ENCODE results near the gene HTT-AS.

DNA sequence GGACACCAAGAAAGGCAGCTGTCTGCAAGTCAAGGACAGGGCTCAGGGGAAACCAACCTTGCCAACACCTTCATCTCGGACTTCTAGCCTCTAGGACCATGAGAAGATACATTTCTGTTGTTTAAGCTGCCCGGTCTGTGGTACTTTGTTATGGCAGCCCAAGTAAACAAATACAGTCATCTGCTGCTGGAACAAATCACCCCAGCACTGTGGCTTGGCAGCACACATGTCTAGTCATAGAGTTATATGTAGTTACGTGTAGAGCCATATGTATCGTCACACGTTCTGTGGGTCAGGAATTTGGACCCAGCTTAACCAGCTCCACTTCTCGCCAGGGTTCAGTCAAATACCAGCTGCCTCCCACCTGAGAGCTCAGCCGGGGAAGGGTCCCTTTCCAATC lies 2.5 kb downstream of the HTT-AS start:
- TF ChIP-seq EZH2 (IDR thresholded peaks at IDR 0.05) (no peak), POLR2AphosphoS5 (IDR thresholded peaks at IDR 0.05; ENCODE audit: borderline replicate concordance, low read depth, low read length) (no peak)

Data from SK-N-MC (cell line).